HUES48 (cell line): Measurements from ENCODE around the gene HESX1.
A peak's percentile ranks its signal among the peaks of the same experiment; 100 is the strongest.

ENCODE experiments used
- H3K27ac ChIP-seq: one replicate; pipeline ENCODE4 v1.7.0; 2013; ENCODE audit warnings: low read depth, low read length, inconsistent platforms
- H3K27me3 ChIP-seq: 2 replicates; pipeline ENCODE4 v1.6.1; 2013; ENCODE audit warnings: mild to moderate bottlenecking, low read length; ENCODE audit not compliant: control insufficient read depth, insufficient read depth
- H3K36me3 ChIP-seq: 2 replicates; pipeline ENCODE4 v1.6.1; 2013; ENCODE audit warnings: low read length; ENCODE audit not compliant: control insufficient read depth, insufficient read depth
- H3K4me1 ChIP-seq: 2 replicates; pipeline ENCODE4 v1.6.1; 2013; ENCODE audit warnings: mild to moderate bottlenecking, low read length; ENCODE audit not compliant: control insufficient read depth, insufficient read depth
- H3K4me3 ChIP-seq: 2 replicates; pipeline ENCODE4 v1.5.1; 2013; ENCODE audit warnings: mild to moderate bottlenecking, low read depth, low read length
- H3K9ac ChIP-seq: 2 replicates; pipeline ENCODE4 v1.6.1; 2013; ENCODE audit warnings: mild to moderate bottlenecking, low read depth, low read length, moderate library complexity
- H3K9me3 ChIP-seq: 2 replicates; pipeline ENCODE4 v1.6.1; 2013; ENCODE audit warnings: low read length; ENCODE audit not compliant: control insufficient read depth, insufficient read depth

HESX1 gene

DNA sequence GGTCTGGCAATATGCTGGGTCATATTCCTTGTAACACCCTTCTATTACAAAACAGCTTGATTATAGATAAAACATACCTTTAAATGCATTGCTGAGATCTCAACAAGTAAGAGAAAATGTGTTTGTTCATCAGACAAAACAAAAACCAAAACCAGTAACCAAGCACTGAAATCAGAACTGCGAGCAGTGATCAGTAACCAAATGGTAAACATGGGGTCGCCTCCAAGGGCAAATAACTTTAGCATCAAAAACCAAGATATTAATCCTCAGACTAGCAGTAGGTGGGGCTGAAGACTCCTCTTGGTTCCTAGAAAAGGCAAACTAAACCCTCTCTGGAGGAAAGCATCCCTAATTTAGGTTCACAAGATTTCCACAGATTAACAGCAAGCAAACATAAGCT lies 6.6 kb upstream of the HESX1 start:
- Histone ChIP-seq H3K9me3 (no peaks in the 10 kb centered on the region), H3K27me3 (no peaks in the 10 kb centered on the region), H3K27ac (no peak overlapping the region), H3K9ac (no peak overlapping the region), H3K4me3 (no peak overlapping the region), H3K36me3 (no peaks in the 10 kb centered on the region), H3K4me1 (peaks cover 9% of the 10 kb centered on the region)

- Histone ChIP-seq H3K9ac (no peak overlapping the region), H3K4me3 (no peak overlapping the region), H3K27me3 (no peaks in the 10 kb centered on the region; the same call in 1 of the 2 replicates), H3K36me3 (no peaks in the 10 kb centered on the region), H3K9me3 (no peaks in the 10 kb centered on the region), H3K27ac (no peak overlapping the region), H3K4me1 (peaks cover 7% of the 10 kb centered on the region; the same call in 1 of the 2 replicates)
Observed at GRCh38 chr3:57194641-57195040, 5.1 kb downstream of the HESX1 start.

GRCh38 chr3:57192028-57192427 lies 7.8 kb downstream of the HESX1 start:
- Histone ChIP-seq H3K27me3 (no peaks in the 10 kb centered on the region), H3K36me3 (no peaks in the 10 kb centered on the region), H3K27ac (no peak overlapping the region), H3K9me3 (no peaks in the 10 kb centered on the region), H3K4me3 (no peak overlapping the region), H3K9ac (no peak overlapping the region), H3K4me1 (no peaks in the 10 kb centered on the region)

GRCh38 chr3:57184526-57184925 lies 15.3 kb downstream of the HESX1 start:
- Histone ChIP-seq H3K9ac (no peak overlapping the region), H3K4me1 (peaks cover 8% of the 10 kb centered on the region), H3K27ac (no peak overlapping the region), H3K27me3 (no peaks in the 10 kb centered on the region), H3K36me3 (no peaks in the 10 kb centered on the region), H3K9me3 (no peaks in the 10 kb centered on the region), H3K4me3 (no peak overlapping the region)

DNA sequence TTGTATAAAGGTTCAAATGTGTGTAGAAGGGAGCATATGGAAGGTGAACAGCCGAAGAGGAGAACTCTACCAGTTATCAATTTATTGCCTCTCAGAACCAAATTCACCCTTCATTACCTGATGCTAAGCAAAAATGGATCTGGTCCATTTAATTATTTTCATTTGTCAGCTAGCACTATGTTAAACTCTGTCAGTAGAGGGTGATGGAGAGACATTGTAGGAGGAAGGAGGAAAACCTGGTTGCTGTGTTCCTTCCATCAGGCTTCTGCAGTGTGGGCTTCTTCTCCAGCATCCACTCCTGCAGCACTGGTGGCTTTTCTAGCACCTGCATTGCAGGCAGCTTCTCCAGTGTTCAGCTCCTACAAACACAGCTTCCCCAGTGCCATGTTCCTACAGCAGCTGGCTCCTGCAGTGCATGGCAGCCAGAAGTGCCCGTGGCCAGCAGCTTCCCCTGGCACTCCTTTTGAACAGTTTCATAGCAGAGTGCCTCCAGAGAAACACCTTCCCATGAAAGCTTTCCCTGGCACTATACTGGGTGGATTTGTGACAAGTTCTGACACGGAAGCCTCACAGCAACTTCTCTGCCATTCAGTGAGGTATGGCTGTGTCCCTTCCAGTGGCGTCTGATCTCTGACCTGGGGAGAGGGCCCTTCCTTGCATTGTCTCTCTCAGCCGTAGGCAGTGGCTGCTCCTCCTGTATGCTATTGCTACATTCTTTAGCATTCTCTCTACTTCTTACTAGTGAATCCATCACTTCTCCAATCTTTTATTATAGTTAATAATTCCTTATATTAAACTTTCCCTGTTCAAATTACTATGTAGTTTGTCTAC lies 20.0 kb downstream of the HESX1 start:
- Histone ChIP-seq H3K9me3 (no peaks in the 10 kb centered on the region), H3K4me1 (peaks cover 7% of the 10 kb centered on the region), H3K9ac (no peak overlapping the region), H3K36me3 (no peaks in the 10 kb centered on the region), H3K27me3 (no peaks in the 10 kb centered on the region), H3K27ac (no peak overlapping the region), H3K4me3 (no peak overlapping the region)

DNA sequence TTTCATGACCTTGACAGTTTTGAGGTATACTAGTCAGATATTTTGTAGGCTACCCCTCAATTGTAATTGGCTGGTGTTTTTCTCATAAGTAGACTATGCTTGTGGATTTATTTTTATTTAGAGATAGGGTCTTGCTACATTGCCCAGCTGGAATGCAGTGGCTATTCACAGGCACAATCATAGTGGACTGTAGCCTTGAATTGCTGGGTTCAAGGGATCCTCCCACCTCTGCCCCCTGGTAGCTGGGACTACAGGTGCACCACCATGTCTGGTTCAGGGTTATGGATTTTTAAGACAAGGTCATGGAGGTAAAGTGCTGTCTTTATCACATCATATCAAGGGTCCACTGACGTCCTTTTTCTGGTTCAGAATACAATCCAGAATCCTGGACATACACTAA lies 23.7 kb downstream of the HESX1 start:
- H3K27me3 ChIP-seq: no peaks in the 10 kb centered on the region
- H3K9ac ChIP-seq: no peak overlapping the region
- H3K36me3 ChIP-seq: no peaks in the 10 kb centered on the region
- no peak overlapping the region for H3K27ac ChIP-seq
- no peaks in the 10 kb centered on the region for H3K4me1 ChIP-seq
- H3K4me3 ChIP-seq: no peak overlapping the region
- no peaks in the 10 kb centered on the region for H3K9me3 ChIP-seq

DNA sequence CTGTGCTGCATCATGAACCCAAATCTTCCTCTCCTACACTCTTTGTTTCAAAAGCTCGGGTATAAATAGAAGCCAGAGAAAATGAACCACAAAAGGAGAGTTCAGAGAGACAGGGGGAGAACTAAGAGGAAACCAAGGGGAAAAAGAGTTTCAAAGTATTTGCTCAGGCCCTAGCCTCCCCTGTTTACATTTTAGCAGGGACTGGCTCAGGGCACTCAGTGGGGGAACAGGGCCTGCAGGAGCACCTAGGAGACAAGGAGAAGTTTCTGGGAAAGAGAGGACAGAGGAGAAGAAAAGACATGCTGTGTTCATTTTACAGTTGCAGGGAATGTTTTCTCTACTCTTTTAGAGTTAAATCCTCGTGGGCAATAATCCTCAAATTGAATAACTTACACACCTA lies 26.1 kb downstream of the HESX1 start:
- Histone ChIP-seq H3K27me3 (no peaks in the 10 kb centered on the region), H3K36me3 (no peaks in the 10 kb centered on the region), H3K4me1 (peaks cover 6% of the 10 kb centered on the region), H3K9me3 (no peaks in the 10 kb centered on the region), H3K9ac (no peak overlapping the region), H3K27ac (no peak overlapping the region), H3K4me3 (no peak overlapping the region)

DNA sequence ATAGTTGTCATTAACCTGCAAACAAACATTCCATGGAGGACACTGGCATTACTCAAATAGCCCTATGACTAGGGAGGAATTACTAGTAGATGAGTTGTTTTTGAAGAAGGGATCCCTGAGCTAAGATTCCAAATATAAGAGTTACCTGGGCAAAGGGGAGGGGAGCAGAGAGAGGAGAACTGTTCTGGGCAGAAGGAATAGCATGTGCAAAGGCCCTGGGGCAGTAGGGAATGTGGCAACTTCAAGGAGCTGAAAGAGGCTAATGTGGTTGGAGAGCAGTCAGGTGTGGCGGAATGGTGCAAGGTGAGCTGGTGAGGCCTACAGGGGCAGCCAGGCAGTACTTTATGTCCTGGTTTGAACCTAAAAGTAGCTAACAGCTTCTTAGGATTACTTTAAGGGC lies 28.8 kb downstream of the HESX1 start:
- no peaks in the 10 kb centered on the region for H3K9me3 ChIP-seq
- no peaks in the 10 kb centered on the region for H3K36me3 ChIP-seq
- no peak overlapping the region for H3K27ac ChIP-seq
- no peak overlapping the region for H3K4me3 ChIP-seq
- H3K9ac ChIP-seq: no peak overlapping the region
- peaks cover 9% of the 10 kb centered on the region for H3K4me1 ChIP-seq
- peaks cover 3% of the 10 kb centered on the region for H3K27me3 ChIP-seq

GRCh38 chr3:57169872-57170623 lies 29.7 kb downstream of the HESX1 start:
- H3K9me3 ChIP-seq: no peaks in the 10 kb centered on the region
- H3K27me3 ChIP-seq: peaks cover 6% of the 10 kb centered on the region
- peaks cover 14% of the 10 kb centered on the region for H3K4me1 ChIP-seq
- H3K9ac ChIP-seq: no peak overlapping the region
- no peaks in the 10 kb centered on the region for H3K36me3 ChIP-seq
- H3K27ac ChIP-seq: no peak overlapping the region
- peak overlapping the region; percentile 56 for H3K4me3 ChIP-seq

GRCh38 chr3:57169108-57169507 lies 30.7 kb downstream of the HESX1 start:
- peaks cover 15% of the 10 kb centered on the region for H3K27me3 ChIP-seq

GRCh38 chr3:57168151-57168550 lies 31.6 kb downstream of the HESX1 start:
- no peak overlapping the region for H3K9ac ChIP-seq
- H3K27me3 ChIP-seq: peaks cover 23% of the 10 kb centered on the region
- H3K27ac ChIP-seq: no peak overlapping the region
- no peak overlapping the region for H3K4me3 ChIP-seq
- H3K36me3 ChIP-seq: no peaks in the 10 kb centered on the region
- peaks cover 22% of the 10 kb centered on the region for H3K4me1 ChIP-seq
- no peaks in the 10 kb centered on the region for H3K9me3 ChIP-seq

More at GRCh38 chr3:57169108-57169507, 30.7 kb downstream of the HESX1 start:
- H3K9ac ChIP-seq: no peak overlapping the region
- H3K27ac ChIP-seq: no peak overlapping the region
- peaks cover 14% of the 10 kb centered on the region for H3K4me1 ChIP-seq
- no peak overlapping the region for H3K4me3 ChIP-seq
- H3K36me3 ChIP-seq: no peaks in the 10 kb centered on the region
- H3K9me3 ChIP-seq: no peaks in the 10 kb centered on the region
